Measurements from ENCODE around the gene CCDC160.

- TF ChIP-seq, protein P1, sequence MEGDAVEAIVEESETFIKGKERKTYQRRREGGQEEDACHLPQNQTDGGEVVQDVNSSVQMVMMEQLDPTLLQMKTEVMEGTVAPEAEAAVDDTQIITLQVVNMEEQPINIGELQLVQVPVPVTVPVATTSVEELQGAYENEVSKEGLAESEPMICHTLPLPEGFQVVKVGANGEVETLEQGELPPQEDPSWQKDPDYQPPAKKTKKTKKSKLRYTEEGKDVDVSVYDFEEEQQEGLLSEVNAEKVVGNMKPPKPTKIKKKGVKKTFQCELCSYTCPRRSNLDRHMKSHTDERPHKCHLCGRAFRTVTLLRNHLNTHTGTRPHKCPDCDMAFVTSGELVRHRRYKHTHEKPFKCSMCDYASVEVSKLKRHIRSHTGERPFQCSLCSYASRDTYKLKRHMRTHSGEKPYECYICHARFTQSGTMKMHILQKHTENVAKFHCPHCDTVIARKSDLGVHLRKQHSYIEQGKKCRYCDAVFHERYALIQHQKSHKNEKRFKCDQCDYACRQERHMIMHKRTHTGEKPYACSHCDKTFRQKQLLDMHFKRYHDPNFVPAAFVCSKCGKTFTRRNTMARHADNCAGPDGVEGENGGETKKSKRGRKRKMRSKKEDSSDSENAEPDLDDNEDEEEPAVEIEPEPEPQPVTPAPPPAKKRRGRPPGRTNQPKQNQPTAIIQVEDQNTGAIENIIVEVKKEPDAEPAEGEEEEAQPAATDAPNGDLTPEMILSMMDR (conservative IDR thresholded peaks at IDR 0.05; ENCODE audit: low read depth, low read length) = no peak
- TF ChIP-seq EZH2phosphoT487 (IDR thresholded peaks at IDR 0.05; ENCODE audit: borderline replicate concordance, low read length) (no peak), EZH2 (IDR thresholded peaks at IDR 0.05; ENCODE audit: low read length, unreplicated experiment) (no peak)
Observed at GRCh38 chrX:134241960-134242619, 5.1 kb downstream of the CCDC160 start.
